ENCODE measurements around the gene IDI1.

DNA sequence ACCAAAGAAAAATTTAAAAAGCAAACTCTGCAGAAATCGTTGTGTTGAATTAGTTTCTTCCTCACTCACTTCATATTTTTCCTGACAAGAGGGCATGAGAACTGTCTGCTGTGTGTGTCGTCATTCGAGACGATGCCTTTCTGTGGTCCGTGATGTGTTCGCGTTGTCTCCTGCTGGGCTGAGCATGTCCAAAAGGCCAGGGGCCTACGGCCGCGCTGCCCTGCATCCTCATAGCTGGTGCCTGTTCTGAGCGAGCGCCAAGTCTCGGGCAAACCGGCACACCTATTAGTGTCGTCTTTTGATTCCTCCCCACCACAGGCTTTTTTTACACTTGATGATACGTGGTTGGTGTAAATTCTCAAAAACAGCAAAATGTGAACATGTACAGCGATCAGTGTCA is 34.7 kb upstream of the IDI1 start:
- no peak for TF ChIP-seq ZFP3 (CRISPR knock-in tag; IDR thresholded peaks at IDR 0.05)
- TF ChIP-seq ZC3H10 (CRISPR knock-in tag; IDR thresholded peaks at IDR 0.05), result no peak
- TF ChIP-seq, protein P1, sequence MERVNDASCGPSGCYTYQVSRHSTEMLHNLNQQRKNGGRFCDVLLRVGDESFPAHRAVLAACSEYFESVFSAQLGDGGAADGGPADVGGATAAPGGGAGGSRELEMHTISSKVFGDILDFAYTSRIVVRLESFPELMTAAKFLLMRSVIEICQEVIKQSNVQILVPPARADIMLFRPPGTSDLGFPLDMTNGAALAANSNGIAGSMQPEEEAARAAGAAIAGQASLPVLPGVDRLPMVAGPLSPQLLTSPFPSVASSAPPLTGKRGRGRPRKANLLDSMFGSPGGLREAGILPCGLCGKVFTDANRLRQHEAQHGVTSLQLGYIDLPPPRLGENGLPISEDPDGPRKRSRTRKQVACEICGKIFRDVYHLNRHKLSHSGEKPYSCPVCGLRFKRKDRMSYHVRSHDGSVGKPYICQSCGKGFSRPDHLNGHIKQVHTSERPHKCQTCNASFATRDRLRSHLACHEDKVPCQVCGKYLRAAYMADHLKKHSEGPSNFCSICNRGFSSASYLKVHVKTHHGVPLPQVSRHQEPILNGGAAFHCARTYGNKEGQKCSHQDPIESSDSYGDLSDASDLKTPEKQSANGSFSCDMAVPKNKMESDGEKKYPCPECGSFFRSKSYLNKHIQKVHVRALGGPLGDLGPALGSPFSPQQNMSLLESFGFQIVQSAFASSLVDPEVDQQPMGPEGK (CRISPR knock-in tag; IDR thresholded peaks at IDR 0.05; ENCODE audit: borderline replicate concordance), result no peak
- TF ChIP-seq ZNF70 (CRISPR knock-in tag; IDR thresholded peaks at IDR 0.05), result no peak
- no peak for TF ChIP-seq ISL1 (CRISPR knock-in tag; IDR thresholded peaks at IDR 0.05)
- no peak for TF ChIP-seq PPARA (CRISPR knock-in tag; IDR thresholded peaks at IDR 0.05; ENCODE audit: borderline replicate concordance)
- no peak for TF ChIP-seq ZNF8 (CRISPR knock-in tag; IDR thresholded peaks at IDR 0.05)

All from SK-N-SH treated with all-trans-retinoic acid at 6 μM for 48 hours (cell line).